ENCODE measurements around the gene SETX.
"Not testable (repeated sequence)": the region's sequence is repeated elsewhere in the genome, so short reads cannot be mapped to it uniquely, and the experiment has no call there.

SETX gene

GRCh38 chr9:132354637-132355355 lies at the start of gene SETX:
Gene SETX, minus strand, starts transcription at chr9:132354986. Its CDS starts 5,558 bp downstream, at chr9:132349428.
- peak; percentile 95 to 97 for DNase-seq

- no peak for DNase-seq
These were observed 49.6 kb upstream of the SETX start for GRCh38 chr9:132404228-132404881.

- no peak for DNase-seq
These were observed 47.0 kb upstream of the SETX start for GRCh38 chr9:132401824-132402223.

- no peak for DNase-seq
These were observed 40.8 kb upstream of the SETX start for GRCh38 chr9:132395560-132395959.

GRCh38 chr9:132391449-132391848 lies 36.7 kb upstream of the SETX start:
- no peak for DNase-seq

GRCh38 chr9:132390966-132391365 lies 36.2 kb upstream of the SETX start:
- DNase-seq: no peak

GRCh38 chr9:132387133-132387532 lies 32.3 kb upstream of the SETX start:
- DNase-seq: no peak

GRCh38 chr9:132384376-132384775 lies 29.6 kb upstream of the SETX start:
- DNase-seq: no peak

GRCh38 chr9:132383462-132383883 lies 28.7 kb upstream of the SETX start:
- no peak for DNase-seq

GRCh38 chr9:132381966-132382541 lies 27.3 kb upstream of the SETX start:
- no peak for DNase-seq

- DNase-seq: not testable (repeated sequence)
These were observed 23.6 kb upstream of the SETX start for GRCh38 chr9:132378416-132378815.

- not testable (repeated sequence) for DNase-seq
These were observed 23.0 kb upstream of the SETX start for GRCh38 chr9:132377769-132378168.

- DNase-seq: no peak
These were observed 17.6 kb upstream of the SETX start for GRCh38 chr9:132372177-132373095.

- DNase-seq: no peak
These were observed 15.8 kb upstream of the SETX start for GRCh38 chr9:132370592-132370991.

GRCh38 chr9:132369421-132369820 lies 14.6 kb upstream of the SETX start:
- DNase-seq: no peak

- DNase-seq: no peak
These were observed 13.0 kb upstream of the SETX start for GRCh38 chr9:132367613-132368313.

- no peak for DNase-seq
These were observed 11.7 kb upstream of the SETX start for GRCh38 chr9:132366481-132366880.

- DNase-seq: no peak
These were observed 11.2 kb upstream of the SETX start for GRCh38 chr9:132365986-132366385.

- DNase-seq: no peak
These were observed 9.3 kb upstream of the SETX start for GRCh38 chr9:132364068-132364467.

- DNase-seq: no peak
These were observed 3.0 kb upstream of the SETX start for GRCh38 chr9:132357764-132358163.

- no peak for DNase-seq
These were observed 1.6 kb upstream of the SETX start for GRCh38 chr9:132356324-132356924.

All from SHP77 (cell line).